Jurkat, Clone E6-1 (cell line): ENCODE results near the gene TSPAN5.

Source experiments
- DNase-seq: peaks from one replicate; pipeline ENCODE4 v3.0.0-alpha.2; 2011; ENCODE audit warnings: low read depth, low spot score
- H3K4me3 ChIP-seq: 2 replicates; pipeline ENCODE4 v1.5.1; 2011; ENCODE audit warnings: mild to moderate bottlenecking, low read length, control low read depth, moderate library complexity

Gene TSPAN5

GRCh38 chr4:98625920-98626319 is 32.5 kb downstream of the TSPAN5 start:
- DNase-seq = no peak
- no peak overlapping the region for H3K4me3 ChIP-seq

- no peak overlapping the region for H3K4me3 ChIP-seq
- no peak for DNase-seq
Measured at GRCh38 chr4:98625399-98625798, 33.0 kb downstream of the TSPAN5 start.

GRCh38 chr4:98624642-98625041 is 33.8 kb downstream of the TSPAN5 start:
- no peak overlapping the region for H3K4me3 ChIP-seq
- no peak for DNase-seq

- no peak overlapping the region for H3K4me3 ChIP-seq
- DNase-seq = no peak
Measured at GRCh38 chr4:98624144-98624543, 34.3 kb downstream of the TSPAN5 start.

GRCh38 chr4:98623126-98623802 is 35.1 kb downstream of the TSPAN5 start:
- DNase-seq = no peak

GRCh38 chr4:98620087-98620784 is 38.2 kb downstream of the TSPAN5 start:
- no peak overlapping the region for H3K4me3 ChIP-seq
- no peak for DNase-seq

More at GRCh38 chr4:98623126-98623802, 35.1 kb downstream of the TSPAN5 start:
- H3K4me3 ChIP-seq = no peak overlapping the region

- no peak for DNase-seq
- no peak overlapping the region for H3K4me3 ChIP-seq
Measured at GRCh38 chr4:98619180-98619579, 39.2 kb downstream of the TSPAN5 start.

GRCh38 chr4:98618680-98619079 is 39.7 kb downstream of the TSPAN5 start:
- DNase-seq = no peak
- no peak overlapping the region for H3K4me3 ChIP-seq

- no peak overlapping the region for H3K4me3 ChIP-seq
- DNase-seq = no peak
Measured at GRCh38 chr4:98617358-98618047, 40.9 kb downstream of the TSPAN5 start.

- H3K4me3 ChIP-seq = no peak overlapping the region
- no peak for DNase-seq
Measured at GRCh38 chr4:98615991-98616390, 42.4 kb downstream of the TSPAN5 start.

- DNase-seq = no peak
- H3K4me3 ChIP-seq = no peak overlapping the region
Measured at GRCh38 chr4:98614662-98615061, 43.7 kb downstream of the TSPAN5 start.

- no peak overlapping the region for H3K4me3 ChIP-seq
- DNase-seq = no peak
Measured at GRCh38 chr4:98614094-98614493, 44.3 kb downstream of the TSPAN5 start.

- no peak overlapping the region for H3K4me3 ChIP-seq
Measured at GRCh38 chr4:98613453-98614075, 44.8 kb downstream of the TSPAN5 start.

GRCh38 chr4:98612318-98613250 is 45.8 kb downstream of the TSPAN5 start:
- DNase-seq = peak; percentile 60
- peak overlapping the region; percentile 26 for H3K4me3 ChIP-seq

More at GRCh38 chr4:98613453-98614075, 44.8 kb downstream of the TSPAN5 start:
- DNase-seq = no peak

- H3K4me3 ChIP-seq = no peak overlapping the region
- DNase-seq = no peak
Measured at GRCh38 chr4:98611677-98612317, 46.6 kb downstream of the TSPAN5 start.

- DNase-seq = no peak
- no peak overlapping the region for H3K4me3 ChIP-seq
Measured at GRCh38 chr4:98610926-98611676, 47.3 kb downstream of the TSPAN5 start.

- DNase-seq = no peak
- H3K4me3 ChIP-seq = no peak overlapping the region
Measured at GRCh38 chr4:98610431-98610830, 48.0 kb downstream of the TSPAN5 start.

- no peak for DNase-seq
- no peak overlapping the region for H3K4me3 ChIP-seq
Measured at GRCh38 chr4:98609934-98610333, 48.5 kb downstream of the TSPAN5 start.
